Pons (tissue), 1 donor: Measurements from ENCODE around the gene C5AR1.
A peak's percentile ranks its signal among the peaks of the same experiment; 100 is the strongest.
"Not testable (repeated sequence)": the region's sequence is repeated elsewhere in the genome, so short reads cannot be mapped to it uniquely, and the experiment has no call there.

ENCODE experiments used
- DNase-seq: peaks from one replicate; pipeline ENCODE4 v3.0.0-alpha.2; 2016; ENCODE audit warnings: low spot score

C5AR1 gene

GRCh38 chr19:47331931-47332547, 22.4 kb downstream of the C5AR1 start, which contains the start of gene C5AR2:
Gene C5AR2 (plus strand): TSS chr19:47332175. CDS start chr19:47340800, 8,625 bp downstream.
- DNase-seq, result peak; percentile 48

- peak; percentile 44 for DNase-seq
Observed at GRCh38 chr19:47336765-47337718, 27.4 kb downstream of the C5AR1 start.

GRCh38 chr19:47339196-47339880, 29.7 kb downstream of the C5AR1 start:
- DNase-seq, result no peak

- no peak for DNase-seq
Observed at GRCh38 chr19:47340477-47341208, 31.0 kb downstream of the C5AR1 start.

- DNase-seq, result no peak
Observed at GRCh38 chr19:47341734-47342133, 32.1 kb downstream of the C5AR1 start.

- DNase-seq, result no peak
Observed at GRCh38 chr19:47343194-47343802, 33.6 kb downstream of the C5AR1 start.

GRCh38 chr19:47344425-47344824, 34.8 kb downstream of the C5AR1 start:
- DNase-seq, result no peak

GRCh38 chr19:47346024-47346423, 36.4 kb downstream of the C5AR1 start:
- not testable (repeated sequence) for DNase-seq

- DNase-seq, result peak; percentile 98
Observed at GRCh38 chr19:47348819-47349795, 39.4 kb downstream of the C5AR1 start, which contains the start of gene DHX34. Gene DHX34 (plus strand): TSS chr19:47349315. CDS start chr19:47353031, 3,716 bp downstream.

- DNase-seq, result no peak
Observed at GRCh38 chr19:47350630-47351029, 41.0 kb downstream of the C5AR1 start.

- peak; percentile 76 for DNase-seq
Observed at GRCh38 chr19:47351548-47351947, 41.9 kb downstream of the C5AR1 start.

- peak; percentile 6 for DNase-seq
Observed at GRCh38 chr19:47352095-47352494, 42.4 kb downstream of the C5AR1 start.

- DNase-seq, result no peak
Observed at GRCh38 chr19:47353307-47353712, 43.6 kb downstream of the C5AR1 start.

GRCh38 chr19:47356900-47357299, 47.2 kb downstream of the C5AR1 start:
- DNase-seq, result no peak

GRCh38 chr19:47357788-47358680, 48.4 kb downstream of the C5AR1 start:
- DNase-seq, result no peak

- no peak for DNase-seq
Observed at GRCh38 chr19:47358936-47359335, 49.3 kb downstream of the C5AR1 start.

GRCh38 chr19:47362321-47362720, 52.7 kb downstream of the C5AR1 start:
- no peak for DNase-seq

- DNase-seq, result no peak
Observed at GRCh38 chr19:47363758-47364531, 54.3 kb downstream of the C5AR1 start.
